GM12878 (cell line): Measurements from ENCODE around the gene PDE6B. TPM values are rescaled to one million over a fixed set of nuclear protein-coding genes. Genes with fewer than 3 reads are reported as not detected.

Experiments
- DPF2 ChIP-seq: fragments of 450-650 bp; IDR thresholded peaks from 2 replicates; pipeline ENCODE4 v1.6.1; 2017; ENCODE audit warnings: mild to moderate bottlenecking
- EGR1 ChIP-seq, 2 experiments: IDR thresholded peaks; 1 replicate in 1 of 2; 2 replicates in 1 of 2; pipeline ENCODE4 v1.6.1; 2011 to 2012; ENCODE audit warnings: low read depth in 2 of 2, low read length in 2 of 2, borderline replicate concordance in 1 of 2, mild to moderate bottlenecking in 1 of 2, moderate library complexity in 1 of 2
- FOXM1 ChIP-seq: IDR thresholded peaks from 2 replicates; pipeline ENCODE4 v1.6.1; 2012; ENCODE audit warnings: low read depth, mild to moderate bottlenecking, inconsistent platforms, low read length, moderate library complexity
- JUND ChIP-seq: IDR thresholded peaks from 2 replicates; pipeline ENCODE4 v1.6.1; 2012; ENCODE audit warnings: low read depth, mild to moderate bottlenecking, low read length, improper control_type of control experiment, moderate library complexity
- KLF5 ChIP-seq: fragments of 450-650 bp; IDR thresholded peaks from 2 replicates; pipeline ENCODE4 v1.6.1; 2014; ENCODE audit warnings: mild to moderate bottlenecking; ENCODE audit not compliant: partially characterized antibody
- NFYB ChIP-seq: IDR thresholded peaks from 2 replicates; pipeline ENCODE4 v1.6.1; 2011; ENCODE audit warnings: low read depth, mild to moderate bottlenecking, low read length, improper control_type of control experiment, moderate library complexity; ENCODE audit not compliant: insufficient read depth
- NR2C2 ChIP-seq: IDR thresholded peaks from 2 replicates; pipeline ENCODE4 v1.6.1; 2011; ENCODE audit warnings: borderline replicate concordance, low read depth; ENCODE audit not compliant: control insufficient read depth, insufficient read length
- RCOR1 ChIP-seq: conservative IDR thresholded peaks from 2 replicates; pipeline ENCODE4 v1.6.1; 2012; ENCODE audit warnings: low read depth, low read length, improper control_type of control experiment
- TCF3 ChIP-seq: IDR thresholded peaks from 2 replicates; pipeline ENCODE4 v1.6.1; 2012; ENCODE audit warnings: low read depth, mild to moderate bottlenecking, low read length, borderline replicate concordance; ENCODE audit not compliant: insufficient read depth
- TCF7 ChIP-seq: IDR thresholded peaks from 2 replicates; pipeline ENCODE4 v1.6.1; 2014; ENCODE audit warnings: antibody characterized with exemption, borderline replicate concordance
- YY1 ChIP-seq: IDR thresholded peaks from 2 replicates; pipeline ENCODE4 v1.6.1; 2011; ENCODE audit warnings: low read depth, mild to moderate bottlenecking, low read length
- polyA plus RNA-seq, 11 experiments: library from polyadenylated mRNA; depleted of rRNA in 4 of 11; unstranded in 6 of 11; stranded (reverse) in 5 of 11; fragments of >200 nt; fragmentation: Nextera tagmentation in 4 of 11; fragmentation: Illumina TruSeq in 1 of 11; extraction: Ambion mirVana in 4 of 11; extraction: Trizol in 1 of 11; gene quantifications; 1 replicate in 1 of 11; 2 replicates in 10 of 11; pipeline versions ENCODE4 v1.2.1 to v1.2.3, GENCODE V29; 2011 to 2016; ENCODE audit warnings: inconsistent platforms in 2 of 11, missing spikeins in 2 of 11, low read depth in 1 of 11
- total RNA-seq, 4 experiments: library from RNA; depleted of rRNA in 3 of 4; stranded (reverse); fragments of >200 nt in 3 of 4; fragmentation: Illumina TruSeq in 1 of 4; extraction: Trizol in 1 of 4; gene quantifications; 2 replicates each; pipeline versions ENCODE4 v1.2.1 to v1.2.3, GENCODE V29; 2013 to 2021
- TF ChIP-seq, protein P1 (sequence below): IDR thresholded peaks from 2 replicates; pipeline ENCODE4 v1.6.1; 2011; ENCODE audit warnings: mild to moderate bottlenecking, low read depth, low read length, moderate library complexity; ENCODE audit not compliant: insufficient replicate concordance
- TF ChIP-seq, protein P2 (sequence below): fragments of 450-650 bp; IDR thresholded peaks from 2 replicates; pipeline ENCODE4 v1.6.1; 2017; ENCODE audit warnings: mild to moderate bottlenecking, moderate library complexity
- TF ChIP-seq, protein P3 (sequence below): IDR thresholded peaks from 2 replicates; pipeline ENCODE4 v1.6.1; 2012; ENCODE audit warnings: low read length, inconsistent platforms
- TF ChIP-seq, protein P4 (sequence below): fragments of 450-650 bp; IDR thresholded peaks from 2 replicates; pipeline ENCODE4 v1.6.1; 2016; ENCODE audit warnings: mild to moderate bottlenecking
- TF ChIP-seq, protein P5 (sequence below): fragments of 450-650 bp; conservative IDR thresholded peaks from 2 replicates; pipeline ENCODE4 v1.6.1; 2017; ENCODE audit warnings: mild to moderate bottlenecking, moderate library complexity
- TF ChIP-seq, protein P6 (sequence below): IDR thresholded peaks from 2 replicates; pipeline ENCODE4 v1.6.1; 2012; ENCODE audit warnings: low read depth, low read length, improper control_type of control experiment

Gene PDE6B
- total and polyA plus RNA-seq, 10 of the 15 experiments (the other 5 are each of a cell fraction or from before 2014, with no cell fraction given) = 2.6 to 6.4 (median 3.8) TPM

DNA sequence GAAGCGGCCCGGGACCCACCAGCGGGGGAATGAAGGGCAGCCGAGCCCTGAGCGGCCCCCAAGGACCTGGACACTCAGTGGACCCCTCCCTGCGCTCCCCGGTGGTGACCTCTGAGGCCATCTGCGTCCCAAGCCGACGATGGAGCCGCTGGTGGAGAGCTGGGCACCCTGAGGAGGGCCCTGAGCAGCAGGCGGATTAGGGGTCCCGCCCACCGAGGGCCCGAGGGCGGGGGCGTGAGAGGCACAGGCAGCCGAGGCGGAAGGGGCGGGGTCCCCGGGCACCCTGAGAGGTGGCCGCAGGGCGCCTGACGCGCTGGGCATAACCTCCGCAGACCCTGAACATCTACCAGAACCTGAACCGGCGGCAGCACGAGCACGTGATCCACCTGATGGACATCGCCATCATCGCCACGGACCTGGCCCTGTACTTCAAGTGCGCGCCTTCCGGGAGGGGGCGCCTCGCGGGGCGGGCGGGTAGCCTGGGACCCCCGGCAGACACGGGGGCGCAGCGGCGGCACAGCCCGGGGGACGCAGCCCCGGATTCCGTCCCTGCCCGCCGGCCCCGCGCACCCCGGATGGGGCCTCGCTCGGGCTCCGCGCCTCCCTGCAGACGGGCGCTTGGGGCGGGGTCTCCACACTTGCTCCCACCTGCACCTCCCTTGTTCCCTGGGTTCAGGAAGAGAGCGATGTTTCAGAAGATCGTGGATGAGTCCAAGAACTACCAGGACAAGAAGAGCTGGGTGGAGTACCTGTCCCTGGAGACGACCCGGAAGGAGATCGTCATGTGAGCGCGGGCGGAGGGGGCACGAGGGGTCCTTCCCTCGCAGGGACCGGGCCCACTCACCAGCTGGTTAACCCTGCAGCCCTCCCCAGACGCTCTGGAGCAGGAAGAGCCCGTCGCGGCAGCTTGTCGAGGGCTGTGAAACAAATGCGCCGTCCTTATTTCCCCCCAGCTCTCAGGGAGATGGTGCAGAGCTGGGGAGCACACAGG, 38.4 kb downstream of the PDE6B start (continued):
- TF ChIP-seq, protein P1, sequence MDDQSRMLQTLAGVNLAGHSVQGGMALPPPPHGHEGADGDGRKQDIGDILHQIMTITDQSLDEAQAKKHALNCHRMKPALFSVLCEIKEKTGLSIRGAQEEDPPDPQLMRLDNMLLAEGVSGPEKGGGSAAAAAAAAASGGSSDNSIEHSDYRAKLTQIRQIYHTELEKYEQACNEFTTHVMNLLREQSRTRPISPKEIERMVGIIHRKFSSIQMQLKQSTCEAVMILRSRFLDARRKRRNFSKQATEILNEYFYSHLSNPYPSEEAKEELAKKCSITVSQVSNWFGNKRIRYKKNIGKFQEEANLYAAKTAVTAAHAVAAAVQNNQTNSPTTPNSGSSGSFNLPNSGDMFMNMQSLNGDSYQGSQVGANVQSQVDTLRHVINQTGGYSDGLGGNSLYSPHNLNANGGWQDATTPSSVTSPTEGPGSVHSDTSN = peak; percentile 1
- TF ChIP-seq NFYB (no peak), KLF5 (no peak), TCF3 (0 out of 2 replicates have a peak, but pooled peaks have one; percentile 35), TCF7 (no peak), NR2C2 (peak; percentile 44), DPF2 (0 out of 2 replicates have a peak, but pooled peaks have one; percentile 39), RCOR1 (no peak), FOXM1 (no peak), YY1 (0 out of 2 replicates have a peak, but pooled peaks have one; percentile 16), EGR1 (IDR thresholded peaks at IDR 0.05; ENCODE audit: borderline replicate concordance in 1 of 2, low read depth in 2 of 2, low read length in 2 of 2) (peak in 1 of 2 experiments; percentile 91; a peak in 2 of 3 replicates), JUND (no peak)
- TF ChIP-seq, protein P2, sequence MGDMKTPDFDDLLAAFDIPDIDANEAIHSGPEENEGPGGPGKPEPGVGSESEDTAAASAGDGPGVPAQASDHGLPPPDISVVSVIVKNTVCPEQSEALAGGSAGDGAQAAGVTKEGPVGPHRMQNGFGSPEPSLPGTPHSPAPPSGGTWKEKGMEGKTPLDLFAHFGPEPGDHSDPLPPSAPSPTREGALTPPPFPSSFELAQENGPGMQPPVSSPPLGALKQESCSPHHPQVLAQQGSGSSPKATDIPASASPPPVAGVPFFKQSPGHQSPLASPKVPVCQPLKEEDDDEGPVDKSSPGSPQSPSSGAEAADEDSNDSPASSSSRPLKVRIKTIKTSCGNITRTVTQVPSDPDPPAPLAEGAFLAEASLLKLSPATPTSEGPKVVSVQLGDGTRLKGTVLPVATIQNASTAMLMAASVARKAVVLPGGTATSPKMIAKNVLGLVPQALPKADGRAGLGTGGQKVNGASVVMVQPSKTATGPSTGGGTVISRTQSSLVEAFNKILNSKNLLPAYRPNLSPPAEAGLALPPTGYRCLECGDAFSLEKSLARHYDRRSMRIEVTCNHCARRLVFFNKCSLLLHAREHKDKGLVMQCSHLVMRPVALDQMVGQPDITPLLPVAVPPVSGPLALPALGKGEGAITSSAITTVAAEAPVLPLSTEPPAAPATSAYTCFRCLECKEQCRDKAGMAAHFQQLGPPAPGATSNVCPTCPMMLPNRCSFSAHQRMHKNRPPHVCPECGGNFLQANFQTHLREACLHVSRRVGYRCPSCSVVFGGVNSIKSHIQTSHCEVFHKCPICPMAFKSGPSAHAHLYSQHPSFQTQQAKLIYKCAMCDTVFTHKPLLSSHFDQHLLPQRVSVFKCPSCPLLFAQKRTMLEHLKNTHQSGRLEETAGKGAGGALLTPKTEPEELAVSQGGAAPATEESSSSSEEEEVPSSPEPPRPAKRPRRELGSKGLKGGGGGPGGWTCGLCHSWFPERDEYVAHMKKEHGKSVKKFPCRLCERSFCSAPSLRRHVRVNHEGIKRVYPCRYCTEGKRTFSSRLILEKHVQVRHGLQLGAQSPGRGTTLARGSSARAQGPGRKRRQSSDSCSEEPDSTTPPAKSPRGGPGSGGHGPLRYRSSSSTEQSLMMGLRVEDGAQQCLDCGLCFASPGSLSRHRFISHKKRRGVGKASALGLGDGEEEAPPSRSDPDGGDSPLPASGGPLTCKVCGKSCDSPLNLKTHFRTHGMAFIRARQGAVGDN = peak; percentile 84
- TF ChIP-seq, protein P3, sequence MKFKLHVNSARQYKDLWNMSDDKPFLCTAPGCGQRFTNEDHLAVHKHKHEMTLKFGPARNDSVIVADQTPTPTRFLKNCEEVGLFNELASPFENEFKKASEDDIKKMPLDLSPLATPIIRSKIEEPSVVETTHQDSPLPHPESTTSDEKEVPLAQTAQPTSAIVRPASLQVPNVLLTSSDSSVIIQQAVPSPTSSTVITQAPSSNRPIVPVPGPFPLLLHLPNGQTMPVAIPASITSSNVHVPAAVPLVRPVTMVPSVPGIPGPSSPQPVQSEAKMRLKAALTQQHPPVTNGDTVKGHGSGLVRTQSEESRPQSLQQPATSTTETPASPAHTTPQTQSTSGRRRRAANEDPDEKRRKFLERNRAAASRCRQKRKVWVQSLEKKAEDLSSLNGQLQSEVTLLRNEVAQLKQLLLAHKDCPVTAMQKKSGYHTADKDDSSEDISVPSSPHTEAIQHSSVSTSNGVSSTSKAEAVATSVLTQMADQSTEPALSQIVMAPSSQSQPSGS = no peak
- TF ChIP-seq, protein P4, sequence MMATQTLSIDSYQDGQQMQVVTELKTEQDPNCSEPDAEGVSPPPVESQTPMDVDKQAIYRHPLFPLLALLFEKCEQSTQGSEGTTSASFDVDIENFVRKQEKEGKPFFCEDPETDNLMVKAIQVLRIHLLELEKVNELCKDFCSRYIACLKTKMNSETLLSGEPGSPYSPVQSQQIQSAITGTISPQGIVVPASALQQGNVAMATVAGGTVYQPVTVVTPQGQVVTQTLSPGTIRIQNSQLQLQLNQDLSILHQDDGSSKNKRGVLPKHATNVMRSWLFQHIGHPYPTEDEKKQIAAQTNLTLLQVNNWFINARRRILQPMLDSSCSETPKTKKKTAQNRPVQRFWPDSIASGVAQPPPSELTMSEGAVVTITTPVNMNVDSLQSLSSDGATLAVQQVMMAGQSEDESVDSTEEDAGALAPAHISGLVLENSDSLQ = no peak; the same call in 1 of the 2 replicates
- TF ChIP-seq, protein P5, sequence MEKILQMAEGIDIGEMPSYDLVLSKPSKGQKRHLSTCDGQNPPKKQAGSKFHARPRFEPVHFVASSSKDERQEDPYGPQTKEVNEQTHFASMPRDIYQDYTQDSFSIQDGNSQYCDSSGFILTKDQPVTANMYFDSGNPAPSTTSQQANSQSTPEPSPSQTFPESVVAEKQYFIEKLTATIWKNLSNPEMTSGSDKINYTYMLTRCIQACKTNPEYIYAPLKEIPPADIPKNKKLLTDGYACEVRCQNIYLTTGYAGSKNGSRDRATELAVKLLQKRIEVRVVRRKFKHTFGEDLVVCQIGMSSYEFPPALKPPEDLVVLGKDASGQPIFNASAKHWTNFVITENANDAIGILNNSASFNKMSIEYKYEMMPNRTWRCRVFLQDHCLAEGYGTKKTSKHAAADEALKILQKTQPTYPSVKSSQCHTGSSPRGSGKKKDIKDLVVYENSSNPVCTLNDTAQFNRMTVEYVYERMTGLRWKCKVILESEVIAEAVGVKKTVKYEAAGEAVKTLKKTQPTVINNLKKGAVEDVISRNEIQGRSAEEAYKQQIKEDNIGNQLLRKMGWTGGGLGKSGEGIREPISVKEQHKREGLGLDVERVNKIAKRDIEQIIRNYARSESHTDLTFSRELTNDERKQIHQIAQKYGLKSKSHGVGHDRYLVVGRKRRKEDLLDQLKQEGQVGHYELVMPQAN = no peak
- TF ChIP-seq, protein P6, sequence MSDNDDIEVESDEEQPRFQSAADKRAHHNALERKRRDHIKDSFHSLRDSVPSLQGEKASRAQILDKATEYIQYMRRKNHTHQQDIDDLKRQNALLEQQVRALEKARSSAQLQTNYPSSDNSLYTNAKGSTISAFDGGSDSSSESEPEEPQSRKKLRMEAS = peak; percentile 33; the same call in 1 of the 2 replicates
